ENCODE measurements around the gene PDZD7.
A peak's percentile ranks its signal among the peaks of the same experiment; 100 is the strongest.

Gene PDZD7

DNA sequence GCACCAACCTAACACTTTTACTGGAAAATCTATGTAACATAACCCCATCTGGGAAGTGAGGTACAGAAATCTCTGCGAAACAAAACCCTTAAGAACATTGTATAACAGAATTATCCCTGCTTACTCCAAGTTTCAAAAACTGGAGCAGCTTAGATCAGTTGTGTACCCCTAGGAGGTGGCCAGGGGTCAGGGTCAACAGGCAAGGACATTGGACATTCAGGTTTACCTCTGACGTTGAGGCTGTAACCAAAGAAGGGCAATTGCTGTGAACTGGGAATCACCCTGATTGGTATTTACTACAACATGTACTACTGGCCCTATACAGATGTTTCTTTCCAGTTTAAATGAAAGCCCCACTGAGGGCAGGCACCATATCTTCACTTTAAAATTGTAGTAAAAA lies 13.2 kb upstream of the PDZD7 start:
- DNase-seq (ENCODE audit: low spot score) = no peak
- no peak for TF ChIP-seq CTCF (IDR thresholded peaks at IDR 0.05; ENCODE audit: extremely low read depth, missing control alignments)

DNA sequence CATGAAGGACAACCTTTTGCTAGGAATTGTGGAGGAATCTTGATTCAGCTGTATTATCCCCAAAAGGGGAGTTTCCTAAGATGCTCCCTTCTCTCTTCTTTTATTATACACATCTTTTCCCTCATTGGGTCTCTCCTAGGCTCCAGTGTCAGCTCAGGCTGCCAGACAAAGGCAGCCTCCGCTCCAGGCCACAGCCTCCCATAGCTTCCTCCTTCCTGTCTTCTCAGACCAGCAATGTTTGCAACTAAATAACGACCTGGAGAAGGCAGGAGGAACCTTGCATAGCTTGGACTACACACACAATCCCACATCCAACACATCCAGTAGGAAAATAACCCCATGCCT lies 12.4 kb upstream of the PDZD7 start:
- no peak for TF ChIP-seq CTCF (IDR thresholded peaks at IDR 0.05; ENCODE audit: extremely low read depth, missing control alignments)
- DNase-seq (ENCODE audit: low spot score) = no peak

GRCh38 chr10:101042667-101043362 lies 11.9 kb upstream of the PDZD7 start:
- TF ChIP-seq CTCF (IDR thresholded peaks at IDR 0.05; ENCODE audit: extremely low read depth, missing control alignments) = no peak
- peak; percentile 96 for DNase-seq (ENCODE audit: low spot score)

DNA sequence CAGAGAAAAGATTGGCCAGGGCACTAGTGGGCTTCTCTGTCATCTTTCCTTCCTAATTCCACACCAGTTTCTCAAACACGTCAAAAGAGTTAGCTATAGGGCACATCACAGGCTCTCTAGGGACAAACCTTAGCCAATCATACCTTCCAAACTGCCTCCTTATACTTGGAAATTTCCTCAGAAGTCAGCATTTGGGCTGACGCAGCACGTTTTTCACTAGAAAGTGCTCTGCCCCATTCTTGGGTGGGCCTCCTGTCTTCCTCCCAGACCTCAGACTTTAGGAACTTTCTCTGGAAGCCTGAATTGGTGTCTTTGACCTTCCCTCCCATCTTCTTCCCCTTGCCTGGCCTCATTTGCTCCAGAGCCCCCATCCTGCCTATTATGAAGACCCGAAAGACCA lies 11.2 kb upstream of the PDZD7 start:
- DNase-seq (ENCODE audit: low spot score) = no peak
- TF ChIP-seq CTCF (IDR thresholded peaks at IDR 0.05; ENCODE audit: extremely low read depth, missing control alignments) = no peak

GRCh38 chr10:101041252-101041761 lies 10.4 kb upstream of the PDZD7 start:
- peak; percentile 88 for DNase-seq (ENCODE audit: low spot score)
- peak; percentile 93 for TF ChIP-seq CTCF (IDR thresholded peaks at IDR 0.05; ENCODE audit: extremely low read depth, missing control alignments)

DNA sequence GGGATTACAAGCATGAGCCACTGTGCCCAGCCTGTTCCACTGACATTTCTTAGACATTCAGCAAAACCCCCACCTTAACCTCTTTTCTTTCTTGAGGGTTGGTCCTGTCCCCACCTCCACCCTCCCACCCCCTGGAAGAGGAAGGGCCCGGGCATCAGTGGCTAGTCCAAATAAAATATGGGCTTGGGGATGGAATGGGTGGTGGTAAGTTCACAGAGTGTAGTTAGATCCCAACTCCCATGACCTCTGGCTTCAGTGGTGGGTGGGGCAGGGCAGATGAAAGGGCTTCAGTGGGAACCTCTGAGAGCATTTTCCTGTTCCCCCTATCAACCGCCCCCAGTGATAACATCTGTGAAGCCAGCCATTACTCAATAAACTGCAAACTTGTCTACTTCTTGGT lies 9.9 kb upstream of the PDZD7 start:
- TF ChIP-seq CTCF (IDR thresholded peaks at IDR 0.05; ENCODE audit: extremely low read depth, missing control alignments) = no peak

DNA sequence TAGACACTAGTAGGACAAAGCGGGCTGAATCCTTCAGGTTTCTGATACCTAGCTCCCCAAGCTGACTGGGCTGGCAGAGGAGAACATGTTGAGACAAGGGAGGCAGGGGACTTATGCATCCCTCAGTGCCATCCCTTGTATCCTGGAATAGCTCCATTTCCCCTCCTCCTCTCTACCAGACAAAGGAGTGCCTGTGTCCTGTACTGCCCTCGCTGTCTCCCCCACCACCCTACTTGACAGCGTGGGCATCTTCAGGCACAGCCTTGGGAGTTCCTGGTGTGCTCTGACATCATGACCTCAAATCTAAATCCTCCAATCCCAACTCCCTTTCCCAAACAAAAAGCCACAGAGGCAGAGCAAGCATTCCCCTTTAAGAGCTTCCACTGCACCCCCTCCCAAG lies 9.1 kb upstream of the PDZD7 start:
- no peak for TF ChIP-seq CTCF (IDR thresholded peaks at IDR 0.05; ENCODE audit: extremely low read depth, missing control alignments)
- DNase-seq (ENCODE audit: low spot score) = no peak

More for the DNA sequence above, 9.9 kb upstream of the PDZD7 start:
- DNase-seq (ENCODE audit: low spot score) = no peak

Data from GM20000 (cell line).